ENCODE data around the gene WWOX.

WWOX gene

GRCh38 chr16:78385086-78385805, 285.8 kb downstream of the WWOX start:
- Histone ChIP-seq H3K4ac (ENCODE audit: low read depth, low read length) (no peak overlapping the region), H3K36me3 (ENCODE audit: control insufficient read depth, insufficient read depth, low read length) (no peaks in the 10 kb centered on the region), H4K8ac (ENCODE audit: low read depth, low read length) (no peak overlapping the region), H3K18ac (ENCODE audit: low read length) (no peak overlapping the region), H2BK15ac (replicated peaks; ENCODE audit: low read depth) (no peak overlapping the region), H2AK5ac (ENCODE audit: low read length) (no peak overlapping the region), H3K23ac (ENCODE audit: low read length) (no peak overlapping the region), H3K27ac (ENCODE audit: low read depth, low read length) (no peak overlapping the region), H4K5ac (ENCODE audit: low read length) (no peak overlapping the region), H2BK120ac (ENCODE audit: low read depth, low read length) (no peak overlapping the region), H3K56ac (ENCODE audit: low read length) (no peak overlapping the region), H3K79me2 (ENCODE audit: control insufficient read depth, insufficient read depth, low read length) (no peaks in the 10 kb centered on the region), H3K4me1 (ENCODE audit: control insufficient read depth, low read depth, low read length) (no peaks in the 10 kb centered on the region), H3K9ac (ENCODE audit: low read length) (no peak overlapping the region), H3K27me3 (ENCODE audit: insufficient read depth, low read length, poor library complexity) (no peaks in the 10 kb centered on the region), H3K79me1 (ENCODE audit: low read length) (no peaks in the 10 kb centered on the region), H2BK5ac (ENCODE audit: low read length) (no peak overlapping the region), H3K4me3 (ENCODE audit: low read length) (no peak overlapping the region), H3K4me2 (ENCODE audit: low read length) (no peak overlapping the region)
- DNase-seq = no peak
- no CpG with 5 or more reads among the region's 7 CpGs for WGBS (ENCODE audit: extremely low coverage, insufficient coverage, low lambda C conversion rate)

- no peaks in the 10 kb centered on the region for H3K79me2 ChIP-seq (ENCODE audit: control insufficient read depth, insufficient read depth, low read length)
- H2AK5ac ChIP-seq (ENCODE audit: low read length) = no peak overlapping the region
- H3K36me3 ChIP-seq (ENCODE audit: control insufficient read depth, insufficient read depth, low read length) = no peaks in the 10 kb centered on the region
- no peak overlapping the region for H3K56ac ChIP-seq (ENCODE audit: low read length)
- no peak overlapping the region for H3K27ac ChIP-seq (ENCODE audit: low read depth, low read length)
- no peak overlapping the region for H3K4me3 ChIP-seq (ENCODE audit: low read length)
- no CpG with 5 or more reads among the region's 15 CpGs for WGBS (ENCODE audit: extremely low coverage, insufficient coverage, low lambda C conversion rate)
- H3K79me1 ChIP-seq (ENCODE audit: low read length) = no peaks in the 10 kb centered on the region
- no peak overlapping the region for H3K4me2 ChIP-seq (ENCODE audit: low read length)
- no peaks in the 10 kb centered on the region for H3K4me1 ChIP-seq (ENCODE audit: control insufficient read depth, low read depth, low read length)
- no peak for DNase-seq
- no peak overlapping the region for H2BK5ac ChIP-seq (ENCODE audit: low read length)
- H3K23ac ChIP-seq (ENCODE audit: low read length) = no peak overlapping the region
- H3K9ac ChIP-seq (ENCODE audit: low read length) = no peak overlapping the region
- H3K18ac ChIP-seq (ENCODE audit: low read length) = no peak overlapping the region
- no peak overlapping the region for H2BK15ac ChIP-seq (replicated peaks; ENCODE audit: low read depth)
- no peak overlapping the region for H3K4ac ChIP-seq (ENCODE audit: low read depth, low read length)
- no peak overlapping the region for H2BK120ac ChIP-seq (ENCODE audit: low read depth, low read length)
- H4K8ac ChIP-seq (ENCODE audit: low read depth, low read length) = no peak overlapping the region
- H4K5ac ChIP-seq (ENCODE audit: low read length) = no peak overlapping the region
- no peaks in the 10 kb centered on the region for H3K27me3 ChIP-seq (ENCODE audit: insufficient read depth, low read length, poor library complexity)
Measured at GRCh38 chr16:78386557-78387324, 287.3 kb downstream of the WWOX start.

GRCh38 chr16:78389009-78389498, 289.6 kb downstream of the WWOX start:
- Histone ChIP-seq H3K27ac (ENCODE audit: low read depth, low read length) (no peak overlapping the region), H2AK5ac (ENCODE audit: low read length) (no peak overlapping the region)
- no peak for DNase-seq

GRCh38 chr16:78390092-78390491, 290.6 kb downstream of the WWOX start:
- Histone ChIP-seq H3K23ac (ENCODE audit: low read length) (no peak overlapping the region), H4K8ac (ENCODE audit: low read depth, low read length) (no peak overlapping the region), H3K79me1 (ENCODE audit: low read length) (no peaks in the 10 kb centered on the region), H3K4me2 (ENCODE audit: low read length) (no peak overlapping the region), H2BK120ac (ENCODE audit: low read depth, low read length) (no peak overlapping the region), H3K18ac (ENCODE audit: low read length) (no peak overlapping the region), H3K27me3 (ENCODE audit: insufficient read depth, low read length, poor library complexity) (no peaks in the 10 kb centered on the region), H3K56ac (ENCODE audit: low read length) (no peak overlapping the region), H2AK5ac (ENCODE audit: low read length) (no peak overlapping the region), H3K27ac (ENCODE audit: low read depth, low read length) (no peak overlapping the region), H4K5ac (ENCODE audit: low read length) (no peak overlapping the region), H3K4me1 (ENCODE audit: control insufficient read depth, low read depth, low read length) (no peaks in the 10 kb centered on the region), H3K36me3 (ENCODE audit: control insufficient read depth, insufficient read depth, low read length) (no peaks in the 10 kb centered on the region), H2BK15ac (replicated peaks; ENCODE audit: low read depth) (no peak overlapping the region), H3K4ac (ENCODE audit: low read depth, low read length) (no peak overlapping the region), H3K4me3 (ENCODE audit: low read length) (no peak overlapping the region), H3K79me2 (ENCODE audit: control insufficient read depth, insufficient read depth, low read length) (no peaks in the 10 kb centered on the region), H3K9ac (ENCODE audit: low read length) (no peak overlapping the region), H2BK5ac (ENCODE audit: low read length) (no peak overlapping the region)
- WGBS (ENCODE audit: extremely low coverage, insufficient coverage, low lambda C conversion rate) = no CpG with 5 or more reads among the region's 4 CpGs
- no peak for DNase-seq

More at GRCh38 chr16:78389009-78389498, 289.6 kb downstream of the WWOX start:
- Histone ChIP-seq H3K36me3 (ENCODE audit: control insufficient read depth, insufficient read depth, low read length) (no peaks in the 10 kb centered on the region), H3K4ac (ENCODE audit: low read depth, low read length) (no peak overlapping the region), H4K8ac (ENCODE audit: low read depth, low read length) (no peak overlapping the region), H2BK15ac (replicated peaks; ENCODE audit: low read depth) (no peak overlapping the region), H2BK120ac (ENCODE audit: low read depth, low read length) (no peak overlapping the region), H3K4me2 (ENCODE audit: low read length) (no peak overlapping the region), H3K56ac (ENCODE audit: low read length) (no peak overlapping the region), H4K5ac (ENCODE audit: low read length) (no peak overlapping the region), H3K4me1 (ENCODE audit: control insufficient read depth, low read depth, low read length) (no peaks in the 10 kb centered on the region), H3K23ac (ENCODE audit: low read length) (no peak overlapping the region), H3K9ac (ENCODE audit: low read length) (no peak overlapping the region), H2BK5ac (ENCODE audit: low read length) (no peak overlapping the region), H3K79me2 (ENCODE audit: control insufficient read depth, insufficient read depth, low read length) (no peaks in the 10 kb centered on the region), H3K79me1 (ENCODE audit: low read length) (no peaks in the 10 kb centered on the region), H3K27me3 (ENCODE audit: insufficient read depth, low read length, poor library complexity) (no peaks in the 10 kb centered on the region), H3K18ac (ENCODE audit: low read length) (no peak overlapping the region), H3K4me3 (ENCODE audit: low read length) (no peak overlapping the region)
- whole genome bisulfite sequencing (ENCODE audit: extremely low coverage, insufficient coverage, low lambda C conversion rate) = no CpG with 5 or more reads among the region's 8 CpGs

- H4K5ac ChIP-seq (ENCODE audit: low read length) = no peak overlapping the region
- H3K27ac ChIP-seq (ENCODE audit: low read depth, low read length) = no peak overlapping the region
- no peak overlapping the region for H4K8ac ChIP-seq (ENCODE audit: low read depth, low read length)
- H3K56ac ChIP-seq (ENCODE audit: low read length) = no peak overlapping the region
- no peak overlapping the region for H3K9ac ChIP-seq (ENCODE audit: low read length)
- H3K4me2 ChIP-seq (ENCODE audit: low read length) = no peak overlapping the region
- no CpG with 5 or more reads among the region's 7 CpGs for WGBS (ENCODE audit: extremely low coverage, insufficient coverage, low lambda C conversion rate)
- H2BK5ac ChIP-seq (ENCODE audit: low read length) = no peak overlapping the region
- H3K4me3 ChIP-seq (ENCODE audit: low read length) = no peak overlapping the region
- H3K79me1 ChIP-seq (ENCODE audit: low read length) = no peaks in the 10 kb centered on the region
- H2BK15ac ChIP-seq (replicated peaks; ENCODE audit: low read depth) = no peak overlapping the region
- H3K4me1 ChIP-seq (ENCODE audit: control insufficient read depth, low read depth, low read length) = no peaks in the 10 kb centered on the region
- H3K79me2 ChIP-seq (ENCODE audit: control insufficient read depth, insufficient read depth, low read length) = no peaks in the 10 kb centered on the region
- DNase-seq = no peak
- H2BK120ac ChIP-seq (ENCODE audit: low read depth, low read length) = no peak overlapping the region
- H2AK5ac ChIP-seq (ENCODE audit: low read length) = no peak overlapping the region
- H3K18ac ChIP-seq (ENCODE audit: low read length) = no peak overlapping the region
- H3K27me3 ChIP-seq (ENCODE audit: insufficient read depth, low read length, poor library complexity) = no peaks in the 10 kb centered on the region
- H3K36me3 ChIP-seq (ENCODE audit: control insufficient read depth, insufficient read depth, low read length) = no peaks in the 10 kb centered on the region
- H3K4ac ChIP-seq (ENCODE audit: low read depth, low read length) = no peak overlapping the region
- H3K23ac ChIP-seq (ENCODE audit: low read length) = no peak overlapping the region
Measured at GRCh38 chr16:78390508-78391324, 291.3 kb downstream of the WWOX start.

Measured in mesendoderm (in vitro differentiated cells).